ENCODE data around the gene TXNDC11.

Gene TXNDC11

DNA sequence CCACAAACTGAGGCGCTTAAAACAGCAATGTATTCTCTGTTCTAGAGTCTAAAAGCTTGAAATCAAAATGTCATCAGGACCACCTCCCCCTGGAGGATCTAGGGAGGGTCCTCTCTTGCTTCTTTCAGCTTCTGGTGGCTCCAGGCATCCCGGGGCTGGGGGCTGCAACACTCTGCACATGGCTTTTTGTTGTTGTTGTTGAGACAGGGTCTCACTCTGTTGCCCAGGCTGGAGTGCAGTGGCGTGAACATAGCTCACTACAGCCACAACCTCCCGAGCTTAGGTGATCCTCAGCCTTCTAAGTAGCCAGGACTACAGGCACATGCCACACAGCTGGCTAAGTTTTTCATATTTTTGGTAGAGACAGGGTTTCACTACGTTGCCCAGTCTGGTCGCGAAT lies 111.4 kb downstream of the TXNDC11 start:
- no peak overlapping the region for H3K4me3 ChIP-seq (ENCODE audit: low read depth, low read length)

DNA sequence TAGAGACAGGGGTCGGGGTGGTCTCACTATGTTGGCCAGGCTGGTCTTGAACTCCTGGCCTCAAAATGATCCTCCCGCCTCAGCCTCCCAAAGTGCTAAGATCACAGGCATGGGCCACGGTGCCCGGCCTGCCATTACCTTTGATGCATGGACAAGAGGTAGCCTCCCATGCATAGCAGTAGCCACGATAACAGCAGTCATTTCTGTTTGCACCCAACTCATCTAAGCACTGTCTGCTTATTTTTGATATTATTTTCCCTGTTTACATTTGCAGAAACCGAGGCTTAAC lies 111.9 kb downstream of the TXNDC11 start:
- TF ChIP-seq, protein P1, sequence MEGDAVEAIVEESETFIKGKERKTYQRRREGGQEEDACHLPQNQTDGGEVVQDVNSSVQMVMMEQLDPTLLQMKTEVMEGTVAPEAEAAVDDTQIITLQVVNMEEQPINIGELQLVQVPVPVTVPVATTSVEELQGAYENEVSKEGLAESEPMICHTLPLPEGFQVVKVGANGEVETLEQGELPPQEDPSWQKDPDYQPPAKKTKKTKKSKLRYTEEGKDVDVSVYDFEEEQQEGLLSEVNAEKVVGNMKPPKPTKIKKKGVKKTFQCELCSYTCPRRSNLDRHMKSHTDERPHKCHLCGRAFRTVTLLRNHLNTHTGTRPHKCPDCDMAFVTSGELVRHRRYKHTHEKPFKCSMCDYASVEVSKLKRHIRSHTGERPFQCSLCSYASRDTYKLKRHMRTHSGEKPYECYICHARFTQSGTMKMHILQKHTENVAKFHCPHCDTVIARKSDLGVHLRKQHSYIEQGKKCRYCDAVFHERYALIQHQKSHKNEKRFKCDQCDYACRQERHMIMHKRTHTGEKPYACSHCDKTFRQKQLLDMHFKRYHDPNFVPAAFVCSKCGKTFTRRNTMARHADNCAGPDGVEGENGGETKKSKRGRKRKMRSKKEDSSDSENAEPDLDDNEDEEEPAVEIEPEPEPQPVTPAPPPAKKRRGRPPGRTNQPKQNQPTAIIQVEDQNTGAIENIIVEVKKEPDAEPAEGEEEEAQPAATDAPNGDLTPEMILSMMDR (IDR thresholded peaks at IDR 0.05; ENCODE audit: borderline replicate concordance, insufficient read depth, low read depth, low read length): no peak

More for the DNA sequence above, 111.4 kb downstream of the TXNDC11 start:
- TF ChIP-seq, protein P1 (IDR thresholded peaks at IDR 0.05; ENCODE audit: borderline replicate concordance, insufficient read depth, low read depth, low read length): no peak

DNA sequence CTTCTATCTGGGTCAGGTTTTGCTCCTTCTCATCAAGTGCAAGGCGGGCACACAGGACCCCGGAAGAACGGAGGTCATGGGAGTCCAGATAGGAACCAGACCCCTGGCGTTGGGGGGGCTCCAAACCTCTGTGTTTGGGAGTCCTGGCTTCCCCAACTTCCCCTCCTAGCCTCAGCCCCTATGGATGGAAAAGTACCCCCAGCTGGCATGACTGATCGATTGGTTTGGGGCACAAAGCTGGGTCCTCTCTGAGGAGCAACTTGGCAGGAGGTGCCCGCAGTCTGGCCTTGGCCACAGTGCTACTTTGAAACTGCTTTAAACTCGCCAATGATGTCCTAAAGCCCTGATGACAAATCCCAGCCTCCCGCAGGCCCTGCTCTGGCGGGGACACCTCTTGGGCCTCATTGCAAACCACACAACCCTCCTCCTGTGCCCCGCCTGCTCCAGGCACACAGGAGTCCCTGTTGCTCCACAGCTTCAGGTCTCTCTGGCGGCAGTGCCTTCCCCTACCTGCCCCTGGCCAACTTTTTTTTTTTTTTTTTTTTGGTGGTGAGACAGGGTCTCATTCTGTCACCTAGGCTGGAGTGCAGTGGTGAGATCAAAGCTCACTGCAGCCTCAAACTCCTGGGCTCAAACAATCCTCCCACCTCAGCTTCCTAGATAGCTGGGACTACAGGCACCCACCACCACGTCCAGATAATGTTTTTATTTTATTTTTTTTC lies 112.5 kb downstream of the TXNDC11 start:
- TF ChIP-seq, protein P1 (IDR thresholded peaks at IDR 0.05; ENCODE audit: borderline replicate concordance, insufficient read depth, low read depth, low read length): no peak
- H3K4me3 ChIP-seq (ENCODE audit: low read depth, low read length): no peak overlapping the region

More for the DNA sequence above, 111.9 kb downstream of the TXNDC11 start:
- H3K4me3 ChIP-seq (ENCODE audit: low read depth, low read length): no peak overlapping the region

Measured in GM12875 (cell line).